Measurements from ENCODE around the gene NDUFB2.
"Not testable (repeated sequence)": the region's sequence is repeated elsewhere in the genome, so short reads cannot be mapped to it uniquely, and the experiment has no call there.

NDUFB2 gene

GRCh38 chr7:140694592-140694991 is 1.9 kb upstream of the NDUFB2 start:
- no peak for DNase-seq

GRCh38 chr7:140695381-140695780 is 1.1 kb upstream of the NDUFB2 start:
- no peak for DNase-seq

GRCh38 chr7:140696024-140696679 is 356 bp upstream of the NDUFB2 start:
- peak; percentile 95 for DNase-seq

- DNase-seq: no peak
These were observed 1.1 kb downstream of the NDUFB2 start for GRCh38 chr7:140697447-140698143.

GRCh38 chr7:140698477-140698876 is 2.0 kb downstream of the NDUFB2 start:
- no peak for DNase-seq

- DNase-seq: no peak
These were observed 6.3 kb downstream of the NDUFB2 start for GRCh38 chr7:140702774-140703173.

- DNase-seq: no peak
These were observed 7.7 kb downstream of the NDUFB2 start for GRCh38 chr7:140704205-140704604.

GRCh38 chr7:140707132-140707531 is 10.6 kb downstream of the NDUFB2 start:
- DNase-seq: no peak

- not testable (repeated sequence) for DNase-seq
These were observed 12.3 kb downstream of the NDUFB2 start for GRCh38 chr7:140708764-140709163.

GRCh38 chr7:140712392-140712791 is 15.9 kb downstream of the NDUFB2 start:
- not testable (repeated sequence) for DNase-seq

- DNase-seq: no peak
These were observed 18.0 kb downstream of the NDUFB2 start for GRCh38 chr7:140714331-140715040.

- no peak for DNase-seq
These were observed 23.2 kb downstream of the NDUFB2 start for GRCh38 chr7:140719721-140720120.

- no peak for DNase-seq
These were observed 25.7 kb downstream of the NDUFB2 start for GRCh38 chr7:140722254-140722653.

- DNase-seq: no peak
These were observed 26.5 kb downstream of the NDUFB2 start for GRCh38 chr7:140723006-140723405.

GRCh38 chr7:140723574-140723973 is 27.1 kb downstream of the NDUFB2 start:
- DNase-seq: no peak

- DNase-seq: no peak
These were observed 28.2 kb downstream of the NDUFB2 start for GRCh38 chr7:140724706-140725105.

- DNase-seq: peak; percentile 14
These were observed 29.8 kb downstream of the NDUFB2 start for GRCh38 chr7:140726281-140726680.

GRCh38 chr7:140732416-140732815 is 35.9 kb downstream of the NDUFB2 start:
- no peak for DNase-seq

GRCh38 chr7:140734096-140734495 is 37.6 kb downstream of the NDUFB2 start:
- DNase-seq: no peak

- no peak for DNase-seq
These were observed 38.2 kb downstream of the NDUFB2 start for GRCh38 chr7:140734729-140735128.

- no peak for DNase-seq
These were observed 41.8 kb downstream of the NDUFB2 start for GRCh38 chr7:140738280-140738679.

- DNase-seq: not testable (repeated sequence)
These were observed 46.7 kb downstream of the NDUFB2 start for GRCh38 chr7:140743255-140743654.

GRCh38 chr7:140744005-140744404 is 47.5 kb downstream of the NDUFB2 start:
- DNase-seq: no peak

Measured in NCI-H2171 (cell line).